Measurements from ENCODE around the gene CDH13. TPM values are rescaled to one million over a fixed set of nuclear protein-coding genes. Genes with fewer than 3 reads are reported as not detected.

CDH13 gene
- not detected for total RNA-seq

DNA sequence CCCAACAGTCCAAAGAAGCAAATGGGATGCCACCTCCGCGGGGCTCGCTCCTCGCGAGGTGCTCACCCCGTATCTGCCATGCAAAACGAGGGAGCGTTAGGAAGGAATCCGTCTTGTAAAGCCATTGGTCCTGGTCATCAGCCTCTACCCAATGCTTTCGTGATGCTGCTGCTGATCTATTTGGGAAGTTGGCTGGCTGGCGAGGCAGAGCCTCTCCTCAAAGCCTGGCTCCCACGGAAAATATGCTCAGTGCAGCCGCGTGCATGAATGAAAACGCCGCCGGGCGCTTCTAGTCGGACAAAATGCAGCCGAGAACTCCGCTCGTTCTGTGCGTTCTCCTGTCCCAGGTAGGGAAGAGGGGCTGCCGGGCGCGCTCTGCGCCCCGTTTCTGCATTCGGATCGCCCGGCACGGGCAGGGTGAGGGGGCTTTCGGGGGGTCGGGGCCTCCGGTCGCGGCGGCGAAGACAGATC, at the start of gene CDH13:
Gene CDH13 (plus strand): TSS at position 179 of the 471 bp plus-strand sequence.
- no peaks in the 10 kb centered on the region for H3K9me3 Mint-ChIP-seq
- H3K36me3 Mint-ChIP-seq = no peaks in the 10 kb centered on the region
- no peak within 1 kb of the TSS for H3K27ac Mint-ChIP-seq
- H3K4me3 Mint-ChIP-seq = no peak within 1 kb of the TSS
- no peak for DNase-seq
- peaks cover 64% of the 10 kb centered on the region for H3K27me3 Mint-ChIP-seq
- peaks cover 2% of the 10 kb centered on the region for H3K4me1 Mint-ChIP-seq

DNA sequence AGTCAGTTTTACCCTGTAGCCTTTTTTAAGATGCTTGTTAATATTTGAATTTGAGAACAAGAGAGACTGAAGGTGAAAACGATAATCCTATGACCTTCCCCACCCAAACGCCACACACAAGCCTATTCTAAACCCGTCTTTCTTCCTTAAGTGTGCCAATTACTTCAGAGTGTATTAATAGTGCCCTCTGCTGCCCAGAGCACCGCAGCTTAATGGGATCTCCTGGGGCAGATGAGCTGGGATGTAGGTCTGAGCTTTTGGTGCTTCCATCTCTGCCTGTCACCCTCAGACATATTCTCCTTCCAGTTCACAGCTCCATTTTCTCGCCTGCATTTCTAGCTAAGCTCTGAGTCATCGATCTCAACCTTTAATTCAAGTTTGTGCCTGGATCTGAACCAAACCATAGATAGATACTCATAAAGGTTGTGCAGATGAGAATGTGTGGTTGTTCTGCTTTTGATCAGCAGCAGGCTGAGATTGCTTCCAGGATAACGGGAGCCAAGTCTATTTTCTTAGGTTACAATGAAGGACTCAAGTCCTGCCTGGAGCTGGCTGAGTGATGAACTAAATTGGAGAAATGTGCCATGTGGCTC, 46.4 kb upstream of the CDH13 start:
- DNase-seq = no peak
- Mint-ChIP-seq H3K4me3 (no peak overlapping the region), H3K36me3 (no peaks in the 10 kb centered on the region), H3K27me3 (no peaks in the 10 kb centered on the region), H3K4me1 (no peaks in the 10 kb centered on the region), H3K9me3 (no peaks in the 10 kb centered on the region), H3K27ac (no peak overlapping the region)

DNA sequence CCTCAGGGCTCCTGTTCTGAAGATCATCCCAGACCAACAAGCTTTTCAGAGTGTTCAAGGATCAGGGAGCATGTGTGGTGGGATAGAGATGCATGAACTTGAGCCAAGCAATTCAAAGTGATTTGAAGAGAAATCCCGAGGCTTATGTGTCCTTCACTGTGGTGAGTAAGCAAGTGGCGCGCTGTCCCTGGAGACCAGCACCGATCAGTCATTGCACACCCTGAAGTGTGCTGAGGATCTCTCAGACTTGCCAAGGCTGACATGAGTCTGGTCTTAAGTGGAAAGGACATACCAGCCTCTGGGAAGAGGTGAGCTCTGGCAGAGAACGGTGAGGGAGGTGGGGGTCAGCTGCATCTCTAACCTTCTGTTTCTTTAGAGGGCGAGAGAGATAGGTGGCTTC, 43.8 kb upstream of the CDH13 start:
- Mint-ChIP-seq H3K27ac (no peak overlapping the region), H3K36me3 (no peaks in the 10 kb centered on the region), H3K4me1 (no peaks in the 10 kb centered on the region), H3K4me3 (no peak overlapping the region), H3K27me3 (no peaks in the 10 kb centered on the region), H3K9me3 (no peaks in the 10 kb centered on the region)
- no peak for DNase-seq

GRCh38 chr16:82583422-82583821, 43.3 kb upstream of the CDH13 start:
- Mint-ChIP-seq H3K27ac (no peak overlapping the region), H3K4me3 (no peak overlapping the region), H3K9me3 (no peaks in the 10 kb centered on the region), H3K27me3 (no peaks in the 10 kb centered on the region), H3K4me1 (no peaks in the 10 kb centered on the region), H3K36me3 (no peaks in the 10 kb centered on the region)
- DNase-seq = no peak

DNA sequence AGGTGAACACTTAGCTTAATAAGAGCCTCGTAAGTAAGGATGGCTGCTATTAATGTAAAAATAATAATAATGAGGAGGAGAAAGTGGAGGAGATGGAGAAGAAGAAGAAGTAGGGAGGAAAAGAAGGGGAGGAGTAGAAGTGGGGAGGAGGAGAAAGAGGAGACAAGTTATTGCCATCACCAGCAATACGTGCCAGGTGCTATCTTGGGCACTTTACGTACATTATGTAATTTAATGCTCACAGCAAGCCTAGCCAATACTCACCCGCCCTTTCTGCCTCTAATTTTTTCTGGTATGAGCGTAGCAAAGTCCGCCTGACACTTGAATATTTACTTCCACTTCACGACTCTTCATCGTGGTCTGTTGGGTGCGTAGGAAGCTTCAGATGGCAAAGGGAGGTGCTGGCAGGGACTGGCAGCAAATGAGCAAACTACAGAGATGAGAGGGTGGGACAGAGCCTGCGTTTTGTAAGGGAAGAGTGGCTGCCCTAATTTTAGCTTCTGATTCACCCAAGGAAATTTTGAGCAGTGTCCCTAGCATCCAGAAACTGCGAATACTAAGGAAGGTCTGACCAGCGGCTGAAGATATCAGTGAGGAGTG, 42.1 kb upstream of the CDH13 start:
- Mint-ChIP-seq H3K4me3 (no peak overlapping the region), H3K4me1 (no peaks in the 10 kb centered on the region), H3K27ac (no peak overlapping the region), H3K9me3 (no peaks in the 10 kb centered on the region), H3K36me3 (no peaks in the 10 kb centered on the region), H3K27me3 (no peaks in the 10 kb centered on the region)
- no peak for DNase-seq

GRCh38 chr16:82585675-82586074, 41.1 kb upstream of the CDH13 start:
- Mint-ChIP-seq H3K9me3 (no peaks in the 10 kb centered on the region), H3K36me3 (no peaks in the 10 kb centered on the region), H3K4me1 (no peaks in the 10 kb centered on the region), H3K27ac (no peak overlapping the region), H3K4me3 (no peak overlapping the region), H3K27me3 (no peaks in the 10 kb centered on the region)
- no peak for DNase-seq

GRCh38 chr16:82586130-82586529, 40.6 kb upstream of the CDH13 start:
- H3K27ac Mint-ChIP-seq = no peak overlapping the region
- no peak for DNase-seq
- H3K9me3 Mint-ChIP-seq = no peaks in the 10 kb centered on the region
- no peaks in the 10 kb centered on the region for H3K36me3 Mint-ChIP-seq
- H3K4me1 Mint-ChIP-seq = no peaks in the 10 kb centered on the region
- H3K4me3 Mint-ChIP-seq = no peak overlapping the region
- no peaks in the 10 kb centered on the region for H3K27me3 Mint-ChIP-seq

DNA sequence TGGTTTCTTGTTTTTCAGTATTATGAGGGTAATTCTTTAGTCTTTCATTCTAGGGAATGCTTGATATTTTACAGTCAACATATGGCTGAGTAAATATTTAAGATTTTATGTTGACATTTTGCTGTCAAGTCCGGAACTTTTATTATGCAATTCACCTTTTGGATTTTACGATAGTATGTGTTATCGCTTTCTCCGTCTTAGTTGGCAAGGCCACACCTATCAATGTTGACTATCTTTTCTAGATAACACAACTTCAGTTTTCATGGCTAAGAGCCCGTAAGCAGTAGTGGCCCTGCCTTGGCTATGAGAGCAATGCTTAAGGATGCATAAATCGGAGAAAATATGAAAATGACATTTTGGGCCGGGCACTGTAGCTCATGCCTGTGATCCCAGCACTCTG, 39.5 kb upstream of the CDH13 start:
- H3K4me1 Mint-ChIP-seq = no peaks in the 10 kb centered on the region
- H3K27ac Mint-ChIP-seq = no peak overlapping the region
- no peaks in the 10 kb centered on the region for H3K27me3 Mint-ChIP-seq
- no peak for DNase-seq
- no peaks in the 10 kb centered on the region for H3K9me3 Mint-ChIP-seq
- no peak overlapping the region for H3K4me3 Mint-ChIP-seq
- no peaks in the 10 kb centered on the region for H3K36me3 Mint-ChIP-seq

DNA sequence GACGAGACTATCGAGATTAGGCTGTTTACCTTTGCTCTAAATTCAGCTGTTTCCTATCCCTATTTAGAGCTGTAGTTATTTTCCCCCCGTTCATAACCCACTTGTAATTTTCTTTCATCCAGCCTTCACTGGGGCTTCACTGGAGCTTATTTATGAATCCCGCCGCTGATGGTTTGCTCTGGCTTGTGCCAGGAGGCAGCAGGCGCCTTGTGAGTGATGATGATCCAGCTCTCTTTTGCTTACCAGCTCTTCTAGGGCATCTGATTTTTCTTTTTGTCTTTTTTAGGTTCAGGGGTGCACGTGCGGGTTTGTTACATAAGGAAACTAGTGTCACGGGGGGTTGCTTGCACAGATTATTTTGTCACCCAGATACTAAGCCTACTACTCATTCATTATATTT, 37.4 kb upstream of the CDH13 start:
- Mint-ChIP-seq H3K4me1 (no peaks in the 10 kb centered on the region), H3K4me3 (no peak overlapping the region), H3K36me3 (no peaks in the 10 kb centered on the region), H3K9me3 (no peaks in the 10 kb centered on the region), H3K27ac (no peak overlapping the region), H3K27me3 (no peaks in the 10 kb centered on the region)
- DNase-seq = no peak

- Mint-ChIP-seq H3K27me3 (no peaks in the 10 kb centered on the region), H3K4me3 (no peak overlapping the region), H3K27ac (no peak overlapping the region), H3K9me3 (no peaks in the 10 kb centered on the region), H3K36me3 (no peaks in the 10 kb centered on the region), H3K4me1 (no peaks in the 10 kb centered on the region)
- DNase-seq = no peak
These were observed 32.7 kb upstream of the CDH13 start for GRCh38 chr16:82594114-82594513.

DNA sequence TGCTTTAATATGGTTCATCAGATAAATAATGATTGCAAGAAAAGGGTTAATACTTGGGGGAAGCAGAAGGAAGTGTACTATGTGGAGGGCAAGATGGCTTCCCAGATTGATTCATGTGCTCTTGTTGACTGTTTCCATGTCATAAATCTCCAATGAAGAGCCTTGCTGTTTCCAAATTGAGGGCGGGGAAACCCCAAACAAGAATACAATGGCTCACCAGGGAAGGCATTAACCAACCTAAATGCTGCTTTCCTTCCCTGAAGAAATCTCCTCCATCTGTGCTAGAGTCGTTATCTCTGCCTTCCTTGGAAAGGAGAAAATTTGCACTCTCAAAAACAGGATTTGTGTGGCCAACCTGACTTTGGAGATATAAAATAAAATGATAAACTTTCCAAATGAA, 28.0 kb upstream of the CDH13 start:
- Mint-ChIP-seq H3K9me3 (peaks cover 5% of the 10 kb centered on the region), H3K27ac (no peak overlapping the region), H3K4me1 (no peaks in the 10 kb centered on the region), H3K27me3 (no peaks in the 10 kb centered on the region), H3K36me3 (no peaks in the 10 kb centered on the region), H3K4me3 (no peak overlapping the region)
- no peak for DNase-seq

DNA sequence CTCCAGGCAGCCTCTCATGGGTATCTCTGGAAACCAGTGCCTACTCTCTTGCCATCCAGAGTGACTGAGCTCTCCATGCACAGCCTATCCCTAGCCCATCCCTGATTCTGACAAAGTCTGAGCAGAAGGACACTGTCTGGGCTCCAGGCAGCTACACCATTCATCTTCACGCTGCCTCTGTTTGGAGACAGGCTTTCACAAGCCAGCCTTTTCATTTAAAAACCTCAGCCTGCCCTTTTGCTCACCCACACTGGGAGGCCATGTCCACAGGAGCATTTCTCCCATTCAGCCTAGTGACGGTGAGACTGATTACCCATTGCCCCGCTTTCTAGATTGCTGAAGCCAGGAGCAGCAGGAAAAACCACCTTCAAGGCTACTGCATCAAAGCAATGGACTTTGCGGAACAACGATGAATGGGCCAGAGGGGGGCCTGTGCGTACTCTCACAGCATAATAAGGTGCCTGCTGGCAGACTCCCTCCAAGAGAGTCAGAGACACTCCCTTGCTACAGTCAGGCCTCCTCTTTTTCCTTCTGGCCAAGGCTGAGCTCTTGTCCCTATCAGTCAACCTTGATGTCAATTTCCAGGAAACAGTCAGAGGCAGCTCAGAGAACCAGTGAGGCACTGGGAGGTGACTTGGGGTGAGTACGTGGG, 24.7 kb upstream of the CDH13 start:
- Mint-ChIP-seq H3K36me3 (no peaks in the 10 kb centered on the region), H3K27ac (no peak overlapping the region), H3K27me3 (no peaks in the 10 kb centered on the region), H3K9me3 (peaks cover 5% of the 10 kb centered on the region), H3K4me1 (no peaks in the 10 kb centered on the region), H3K4me3 (no peak overlapping the region)
- no peak for DNase-seq

- Mint-ChIP-seq H3K9me3 (peaks cover 5% of the 10 kb centered on the region), H3K4me3 (no peak overlapping the region), H3K4me1 (no peaks in the 10 kb centered on the region), H3K36me3 (no peaks in the 10 kb centered on the region), H3K27me3 (no peaks in the 10 kb centered on the region), H3K27ac (no peak overlapping the region)
- no peak for DNase-seq
These were observed 22.9 kb upstream of the CDH13 start for GRCh38 chr16:82603784-82604411.

DNA sequence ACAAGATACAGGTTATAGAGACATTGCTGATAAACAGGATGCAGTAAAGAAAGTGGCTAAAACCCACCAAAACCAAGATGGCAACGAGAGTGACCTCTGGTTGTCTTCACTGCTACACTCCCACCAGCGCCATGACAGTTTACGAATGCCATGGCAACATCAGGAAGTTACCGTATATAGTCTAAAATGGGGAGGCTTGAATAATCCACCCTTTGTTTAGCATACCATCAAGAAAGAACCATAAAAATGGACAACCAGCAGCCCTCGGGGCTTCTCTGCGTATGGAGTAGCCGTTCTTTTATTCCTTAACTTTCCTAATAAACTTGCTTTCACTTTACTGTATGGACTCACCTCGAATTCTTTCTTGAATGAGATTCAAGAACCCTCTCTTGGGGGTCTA, 21.7 kb upstream of the CDH13 start:
- H3K36me3 Mint-ChIP-seq = no peaks in the 10 kb centered on the region
- DNase-seq = no peak
- no peak overlapping the region for H3K27ac Mint-ChIP-seq
- H3K27me3 Mint-ChIP-seq = no peaks in the 10 kb centered on the region
- H3K4me3 Mint-ChIP-seq = no peak overlapping the region
- H3K9me3 Mint-ChIP-seq = peaks cover 5% of the 10 kb centered on the region
- H3K4me1 Mint-ChIP-seq = no peaks in the 10 kb centered on the region

DNA sequence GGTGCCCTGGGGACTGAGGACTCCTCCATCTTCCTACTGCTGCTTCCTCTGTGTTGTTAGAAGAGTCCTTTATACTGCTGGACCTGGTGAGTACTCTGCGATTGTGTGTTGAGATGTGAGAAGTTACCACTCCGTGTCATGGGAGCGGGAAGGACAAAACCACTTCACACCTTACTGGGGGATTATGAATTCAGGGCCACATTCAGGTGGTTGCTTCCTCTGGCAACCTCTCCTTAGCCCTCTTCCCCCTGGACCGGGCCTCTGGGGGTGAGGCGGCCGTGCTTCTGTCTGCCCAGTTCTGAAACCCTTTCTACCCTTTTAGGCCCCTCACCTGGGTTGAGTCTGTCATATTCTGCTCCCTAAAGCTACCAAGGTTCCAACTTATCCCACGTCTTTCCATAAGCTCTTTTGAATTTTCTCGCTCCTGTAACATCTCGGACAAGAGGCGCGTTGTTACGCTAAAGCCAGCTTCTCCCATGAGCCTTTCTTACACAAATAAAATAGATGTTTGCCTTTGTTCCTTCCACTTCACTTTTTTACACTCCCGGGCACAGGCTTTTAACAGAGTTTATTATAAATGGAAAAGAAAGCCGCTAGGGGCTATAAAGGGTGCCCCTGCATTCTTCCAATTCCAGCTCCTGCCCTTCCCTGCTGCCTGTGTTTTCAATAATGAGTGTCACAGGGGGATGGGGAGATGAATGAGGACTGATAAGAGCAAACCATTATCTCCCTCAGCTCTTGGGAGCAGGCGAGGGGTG, 20.7 kb upstream of the CDH13 start:
- Mint-ChIP-seq H3K27ac (no peak overlapping the region), H3K36me3 (no peaks in the 10 kb centered on the region), H3K9me3 (peaks cover 2% of the 10 kb centered on the region), H3K4me1 (no peaks in the 10 kb centered on the region), H3K4me3 (no peak overlapping the region), H3K27me3 (no peaks in the 10 kb centered on the region)
- no peak for DNase-seq

Measured in activated naive CD8-positive, alpha-beta T cell treated with anti-CD3 and anti-CD28 coated beads for 36 hours (primary cell).